Pancreas (tissue), 10 donors: ENCODE measurements around the gene ADPRHL1. TPM values are rescaled to one million over a fixed set of nuclear protein-coding genes. Genes with fewer than 3 reads are reported as not detected.
A peak's percentile ranks its signal among the peaks of the same experiment; 100 is the strongest.
"Not testable (repeated sequence)": the region's sequence is repeated elsewhere in the genome, so short reads cannot be mapped to it uniquely, and the experiment has no call there.

ENCODE experiments used
- ATAC-seq, 4 donors: fragments of 200-7000 bp; cut with Tn5 transposase; one replicate each; pipeline versions ENCODE4 v1.8.0 to v1.9.1; 2020; ENCODE audit warnings: mild to moderate bottlenecking in 4 of 4, moderate library complexity in 4 of 4
- DNase-seq, 6 donors: peaks; one replicate each; pipeline ENCODE4 v3.0.0-alpha.2; 2020
- FAIRE-seq: peaks from 2 replicates; lab custom pipeline; 2012; peaks lifted over from hg19 to GRCh38; lab: Jason Lieb, UNC
- H3K27ac ChIP-seq, 4 donors: fragments of 200-600 bp; sonication (generic); 1 replicate in 3 of 4; 2 replicates in 1 of 4; pipeline versions ENCODE4 v1.5.0 to v1.8.0; 2020
- H3K27me3 ChIP-seq, 4 donors: fragments of 200-600 bp; one replicate each; pipeline ENCODE4 v1.8.0; 2021
- H3K36me3 ChIP-seq, 3 donors: fragments of 200-600 bp; sonication (generic) in 1 of 3; one replicate each; pipeline versions ENCODE4 v1.5.0 to v1.8.0; 2020 to 2021
- H3K4me1 ChIP-seq, 3 donors: fragments of 200-600 bp; one replicate each; pipeline ENCODE4 v1.8.0; 2021
- H3K4me3 ChIP-seq, 4 donors: fragments of 200-600 bp; sonication (generic) in 2 of 4; one replicate each; pipeline versions ENCODE4 v1.5.0 to v1.8.0; 2020 to 2021
- H3K9me3 ChIP-seq, 4 donors: fragments of 200-600 bp; one replicate each; pipeline ENCODE4 v1.8.0; 2021
- whole genome bisulfite sequencing, 2 donors: extraction: QIAGEN DNeasy Blood & Tissue Kit; methylation state at CpG; one replicate each; pipeline ENCODE4 v1.1.7; 2013; 5-methylcytosine and 5-hydroxymethylcytosine counted together
- intact Hi-C, 3 donors: fragments of 100-400 bp; cut with DNase I; formaldehyde crosslinking; loops; one replicate each; pipeline versions ENCODE4 v1.11.1 to v1.14.2; 2022
- polyA plus RNA-seq, 2 donors: library from polyadenylated mRNA; stranded (reverse); fragments of 200-250 nt; gene quantifications; one replicate each; pipeline ENCODE4 v1.2.3, GENCODE V29; 2013
- total RNA-seq, 6 donors: library from RNA; stranded (reverse); fragmentation: NEBNext Ultra II Directional in 4 of 6; extraction: Animal tissue kit (Norgen Biotek cat#: 25700) in 4 of 6; gene quantifications; one replicate each; pipeline versions ENCODE4 v1.2.1 to v1.2.4, GENCODE V29; 2021 to 2023
- TF ChIP-seq, protein P1 (sequence below), 4 donors: fragments of 200-600 bp; sonication (generic) in 3 of 4; IDR thresholded peaks; one replicate each; pipeline versions ENCODE4 v1.5.0 to v1.8.0; 2021; ENCODE audit warnings: antibody characterized with exemption in 4 of 4
- donor health status: healthy with polysubstance abuse.
- donor health status: DM: no; HTN: no; CAD: no; lungs with moderate emphysema.
- donor health status: DM: no; HTN: no; CAD: no.
- donor health status: control.
- donor health status: control.
- donor health status: Bipolar disorder and iron deficiency.
- donor health status: DM: yes; HTN: yes; CAD: no.
- donor health status: DM: no; HTN: no; CAD: no.
- donor health status: DM: no; HTN: no; CAD: no.
- donor health status: DM: yes; HTN: yes; CAD: no.

Gene ADPRHL1
- total and polyA plus RNA-seq, 8 donors: 1.2 to 6.0 (median 3.0) TPM

DNA sequence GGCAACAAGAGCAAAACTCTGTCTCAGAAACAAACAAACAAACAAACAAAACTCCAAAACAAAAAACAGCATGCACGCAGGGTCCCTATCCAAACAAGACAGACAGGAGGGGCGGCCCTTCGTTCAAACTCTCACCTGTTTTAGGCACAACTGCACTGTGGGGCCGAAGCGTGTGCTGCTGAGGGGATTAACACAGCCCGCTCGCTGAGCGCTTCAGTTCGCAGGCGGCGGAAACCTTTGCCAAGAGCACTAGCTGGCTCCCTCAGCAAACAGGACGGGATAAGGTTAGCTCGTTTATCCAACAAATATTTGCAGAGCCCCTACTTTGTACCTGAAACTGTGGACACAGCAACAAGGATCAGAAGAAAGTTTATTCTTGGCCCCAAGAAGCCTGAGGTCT, 1.6 kb upstream of the ADPRHL1 start:
- H3K4me1 ChIP-seq: peaks cover 0 to 1% (median 0%) of the 10 kb centered on the region in 3 donors
- TF ChIP-seq, protein P1, sequence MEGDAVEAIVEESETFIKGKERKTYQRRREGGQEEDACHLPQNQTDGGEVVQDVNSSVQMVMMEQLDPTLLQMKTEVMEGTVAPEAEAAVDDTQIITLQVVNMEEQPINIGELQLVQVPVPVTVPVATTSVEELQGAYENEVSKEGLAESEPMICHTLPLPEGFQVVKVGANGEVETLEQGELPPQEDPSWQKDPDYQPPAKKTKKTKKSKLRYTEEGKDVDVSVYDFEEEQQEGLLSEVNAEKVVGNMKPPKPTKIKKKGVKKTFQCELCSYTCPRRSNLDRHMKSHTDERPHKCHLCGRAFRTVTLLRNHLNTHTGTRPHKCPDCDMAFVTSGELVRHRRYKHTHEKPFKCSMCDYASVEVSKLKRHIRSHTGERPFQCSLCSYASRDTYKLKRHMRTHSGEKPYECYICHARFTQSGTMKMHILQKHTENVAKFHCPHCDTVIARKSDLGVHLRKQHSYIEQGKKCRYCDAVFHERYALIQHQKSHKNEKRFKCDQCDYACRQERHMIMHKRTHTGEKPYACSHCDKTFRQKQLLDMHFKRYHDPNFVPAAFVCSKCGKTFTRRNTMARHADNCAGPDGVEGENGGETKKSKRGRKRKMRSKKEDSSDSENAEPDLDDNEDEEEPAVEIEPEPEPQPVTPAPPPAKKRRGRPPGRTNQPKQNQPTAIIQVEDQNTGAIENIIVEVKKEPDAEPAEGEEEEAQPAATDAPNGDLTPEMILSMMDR (IDR thresholded peaks at IDR 0.05): no peak
- intact Hi-C loops: no loop called here
- ATAC-seq (peak in 2 of 4 donors; percentile 54 to 57), DNase-seq (peak in 1 of 6 donors; percentile 49), FAIRE-seq (no peak)
- H3K27me3 ChIP-seq: no peaks in the 10 kb centered on the region
- no peak overlapping the region for H3K4me3 ChIP-seq
- WGBS, 2 donors: 62 to 67% methylated on average over 13 of the region's 13 CpGs
- H3K27ac ChIP-seq: no peak overlapping the region
- H3K9me3 ChIP-seq: no peaks in the 10 kb centered on the region
- H3K36me3 ChIP-seq: peaks cover 0 to 23% (median 0%) of the 10 kb centered on the region in 3 donors

DNA sequence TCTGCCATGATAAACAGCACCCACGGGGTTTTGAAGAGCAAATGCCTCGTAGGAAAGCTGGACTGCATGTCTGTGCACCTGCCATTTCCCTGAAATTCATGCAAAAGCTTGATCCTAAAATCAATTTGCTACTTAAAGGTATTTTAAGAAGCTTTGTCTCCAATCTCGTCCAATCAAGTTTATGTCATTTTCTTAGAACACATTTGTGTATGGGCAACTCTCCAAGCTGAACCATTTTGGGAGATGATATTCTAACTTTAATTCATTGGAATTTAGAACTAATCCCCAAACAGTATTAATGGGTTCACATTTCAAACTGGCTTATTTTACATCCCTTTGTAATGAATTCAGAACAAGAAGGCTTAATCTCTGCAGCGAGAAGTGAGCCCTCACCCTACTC, 822 bp downstream of the ADPRHL1 start:
- no peak overlapping the region for H3K4me3 ChIP-seq
- no peaks in the 10 kb centered on the region for H3K27me3 ChIP-seq
- H3K36me3 ChIP-seq: peaks cover 0 to 3% (median 0%) of the 10 kb centered on the region in 3 donors
- no peak for ATAC-seq
- no peak overlapping the region for H3K27ac ChIP-seq
- no peak for DNase-seq
- no peak for FAIRE-seq
- intact Hi-C loops: no loop called here
- H3K9me3 ChIP-seq: no peaks in the 10 kb centered on the region
- 76 to 84% methylated on average over 4 of the region's 4 CpGs for WGBS, 2 donors
- TF ChIP-seq, protein P1 (IDR thresholded peaks at IDR 0.05): no peak
- H3K4me1 ChIP-seq: peaks cover 0 to 11% (median 5%) of the 10 kb centered on the region in 3 donors

DNA sequence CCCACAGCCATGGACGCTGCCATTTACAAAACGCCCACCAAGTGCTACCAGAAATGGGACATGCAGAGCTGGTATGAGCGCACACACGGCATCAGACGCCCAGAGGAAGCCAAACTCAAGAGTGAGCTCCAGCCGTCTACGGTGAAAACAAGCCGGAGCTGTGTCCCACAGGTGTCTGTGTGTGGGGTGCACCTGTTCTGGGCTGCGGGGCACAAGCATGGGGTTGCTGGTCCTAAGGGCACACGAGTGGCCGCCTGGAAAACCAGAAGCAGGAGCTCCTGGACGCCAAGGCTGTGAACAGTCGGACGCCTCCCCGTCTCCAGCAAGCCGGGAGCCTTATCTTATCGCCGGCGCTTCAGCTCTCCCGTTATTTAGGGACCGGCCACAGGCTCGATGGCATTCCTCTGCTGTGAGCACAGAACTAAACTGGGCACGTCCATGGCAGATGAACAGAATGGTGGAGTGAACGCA, 1.3 kb downstream of the ADPRHL1 start:
- Histone ChIP-seq H3K27me3 (no peaks in the 10 kb centered on the region), H3K9me3 (no peaks in the 10 kb centered on the region), H3K36me3 (no peaks in the 10 kb centered on the region), H3K27ac (no peak overlapping the region), H3K4me3 (no peak overlapping the region), H3K4me1 (peaks cover 0 to 11% (median 5%) of the 10 kb centered on the region in 3 donors)
- TF ChIP-seq, protein P1 (IDR thresholded peaks at IDR 0.05): no peak
- intact Hi-C loops: no loop called here
- WGBS, 2 donors: 71 to 80% methylated on average over 24 of the region's 24 CpGs
- ATAC-seq (no peak), DNase-seq (peak in 2 of 6 donors; percentile 44 to 45), FAIRE-seq (no peak)

DNA sequence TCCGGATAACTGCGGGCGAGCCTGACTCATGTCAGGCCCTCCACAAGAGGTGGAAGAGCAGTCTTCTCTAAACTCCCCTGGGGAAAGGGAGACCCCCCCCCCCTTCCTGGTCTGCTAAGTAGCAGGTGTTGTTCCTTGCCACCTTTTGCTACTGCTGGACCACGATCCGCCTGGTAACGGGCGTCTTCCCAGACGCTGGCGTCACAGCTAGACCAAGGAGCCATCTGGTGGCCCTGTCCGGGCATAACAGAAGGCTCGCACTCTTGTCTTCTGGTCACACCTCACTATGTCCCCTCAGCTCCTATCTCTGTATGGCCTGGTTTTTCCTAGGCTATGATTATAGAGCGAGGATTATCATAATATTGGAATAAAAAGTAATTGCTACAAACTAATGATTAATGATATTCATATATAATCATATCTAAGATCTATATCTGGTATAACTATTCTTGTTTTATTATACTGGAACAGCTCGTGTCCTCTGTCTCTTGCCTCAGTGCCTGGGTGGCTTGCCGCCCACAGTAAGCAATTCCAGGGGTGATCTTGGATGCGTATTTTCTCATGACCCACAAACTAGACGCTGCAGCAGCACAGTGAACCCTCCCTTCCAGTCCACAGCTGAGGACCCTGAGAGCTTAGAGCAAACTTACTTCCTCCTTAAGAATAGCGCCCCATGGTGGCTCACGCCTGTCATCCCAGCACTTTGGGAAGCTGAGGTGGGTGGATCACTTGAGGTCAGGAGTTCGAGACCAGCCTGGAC, 2.2 kb downstream of the ADPRHL1 start:
- 44 to 52% methylated on average over 18 of the region's 19 CpGs for WGBS, 2 donors
- intact Hi-C loops, FAIRE-seq, H3K27ac ChIP-seq, H3K36me3 ChIP-seq, ATAC-seq, H3K9me3 ChIP-seq, H3K27me3 ChIP-seq, H3K4me3 ChIP-seq: not testable (repeated sequence)
- peaks cover 0 to 11% (median 5%) of the 10 kb centered on the region in 3 donors for H3K4me1 ChIP-seq
- DNase-seq: peak in 5 of 6 donors; percentile 40 to 76 (median 68)

GRCh38 chr13:113450348-113450744, 2.9 kb downstream of the ADPRHL1 start:
- H3K9me3 ChIP-seq, H3K36me3 ChIP-seq, H3K27me3 ChIP-seq, FAIRE-seq, ATAC-seq, H3K27ac ChIP-seq, intact Hi-C loops, H3K4me3 ChIP-seq: not testable (repeated sequence)
- peak in 1 of 6 donors; percentile 28 for DNase-seq
- WGBS, 2 donors: 84 to 90% methylated on average over 8 to 9 of the region's 9 CpGs
- peaks cover 4 to 14% (median 6%) of the 10 kb centered on the region in 3 donors for H3K4me1 ChIP-seq
